GM18867 (cell line): Measurements from ENCODE around the gene ZBTB42.

Source experiments
- ATAC-seq: cut with Tn5 transposase; IDR thresholded peaks from one replicate; pipeline ENCODE4 v1.9.1; 2021; ENCODE audit warnings: mild to moderate bottlenecking, moderate library complexity; ENCODE audit not compliant: unreplicated experiment

ZBTB42 gene

GRCh38 chr14:104782086-104782807 is 18.7 kb upstream of the ZBTB42 start:
- no peak for ATAC-seq

- no peak for ATAC-seq
Observed at GRCh38 chr14:104782808-104783139, 18.1 kb upstream of the ZBTB42 start.

GRCh38 chr14:104783484-104784217 is 17.2 kb upstream of the ZBTB42 start:
- ATAC-seq, result no peak

- no peak for ATAC-seq
Observed at GRCh38 chr14:104784218-104784568, 16.7 kb upstream of the ZBTB42 start.

- no peak for ATAC-seq
Observed at GRCh38 chr14:104784846-104785707, 15.8 kb upstream of the ZBTB42 start.

- ATAC-seq, result no peak
Observed at GRCh38 chr14:104785708-104786080, 15.2 kb upstream of the ZBTB42 start.

GRCh38 chr14:104786091-104786586 is 14.8 kb upstream of the ZBTB42 start:
- ATAC-seq, result no peak

- no peak for ATAC-seq
Observed at GRCh38 chr14:104786726-104787675, 13.9 kb upstream of the ZBTB42 start.

- no peak for ATAC-seq
Observed at GRCh38 chr14:104787736-104788135, 13.2 kb upstream of the ZBTB42 start.

GRCh38 chr14:104788161-104788818 is 12.6 kb upstream of the ZBTB42 start:
- no peak for ATAC-seq

GRCh38 chr14:104788873-104789663 is 11.8 kb upstream of the ZBTB42 start:
- no peak for ATAC-seq

- ATAC-seq, result no peak
Observed at GRCh38 chr14:104789752-104790743, 10.9 kb upstream of the ZBTB42 start.

GRCh38 chr14:104791425-104791824 is 9.5 kb upstream of the ZBTB42 start:
- ATAC-seq, result no peak

- ATAC-seq, result no peak
Observed at GRCh38 chr14:104792101-104792884, 8.6 kb upstream of the ZBTB42 start.

GRCh38 chr14:104792945-104793702 is 7.8 kb upstream of the ZBTB42 start:
- no peak for ATAC-seq

- no peak for ATAC-seq
Observed at GRCh38 chr14:104793703-104793959, 7.3 kb upstream of the ZBTB42 start.

- no peak for ATAC-seq
Observed at GRCh38 chr14:104794099-104794498, 6.8 kb upstream of the ZBTB42 start.
